Measurements from ENCODE around the gene GSG1L.

GRCh38 chr16:28029387-28030002, 34.0 kb downstream of the GSG1L start:
- TF ChIP-seq ZNF607 (CRISPR knock-in tag; IDR thresholded peaks at IDR 0.05; ENCODE audit: borderline replicate concordance) (no peak), ELF4 (CRISPR knock-in tag; IDR thresholded peaks at IDR 0.05; ENCODE audit: borderline replicate concordance) (no peak), POLR2A (IDR thresholded peaks at IDR 0.05; ENCODE audit: insufficient read depth in 1 of 2, low read depth in 2 of 2, low read length in 2 of 2) (no peak), CTCF (CRISPR knock-in tag; IDR thresholded peaks at IDR 0.05) (no peak), MXD4 (CRISPR knock-in tag; IDR thresholded peaks at IDR 0.05) (no peak)

Measured in HepG2 (cell line).